NT2/D1 (cell line): ENCODE data around the gene DEXI.

ENCODE experiments used
- DNase-seq: peaks from one replicate; pipeline ENCODE4 v3.0.0-alpha.2; 2011; ENCODE audit warnings: low read depth, low spot score
- H3K27me3 ChIP-seq: 2 replicates; pipeline ENCODE4 v1.6.0; 2011; ENCODE audit warnings: mild to moderate bottlenecking; ENCODE audit not compliant: insufficient read length, insufficient read depth
- H3K36me3 ChIP-seq: 2 replicates; pipeline ENCODE4 v1.6.1; 2011; ENCODE audit warnings: mild to moderate bottlenecking, low read length, mixed read lengths; ENCODE audit not compliant: insufficient read depth, insufficient read length
- H3K4me1 ChIP-seq: 2 replicates; pipeline ENCODE4 v1.5.1; 2011; ENCODE audit not compliant: insufficient read depth, insufficient read length
- H3K4me3 ChIP-seq: 2 replicates; pipeline ENCODE4 v1.5.1; 2011; ENCODE audit warnings: low read depth; ENCODE audit not compliant: insufficient read length
- H3K9ac ChIP-seq: 2 replicates; pipeline ENCODE4 v1.6.0; 2011; ENCODE audit warnings: low read depth; ENCODE audit not compliant: insufficient read length
- H3K9me3 ChIP-seq: 2 replicates; pipeline ENCODE4 v1.5.1; 2011; ENCODE audit warnings: mild to moderate bottlenecking, low read length; ENCODE audit not compliant: insufficient read depth
- SUZ12 ChIP-seq: IDR thresholded peaks from 2 replicates; pipeline ENCODE4 v1.6.1; 2011; ENCODE audit not compliant: insufficient read length, insufficient read depth; ENCODE audit errors: extremely low read depth
- YY1 ChIP-seq: IDR thresholded peaks from 2 replicates; pipeline ENCODE4 v1.6.1; 2011; ENCODE audit not compliant: insufficient read length, insufficient read depth
- ZNF274 ChIP-seq: IDR thresholded peaks from 2 replicates; pipeline ENCODE4 v1.6.1; 2011; ENCODE audit warnings: mild to moderate bottlenecking, low read depth, low read length

Gene DEXI

DNA sequence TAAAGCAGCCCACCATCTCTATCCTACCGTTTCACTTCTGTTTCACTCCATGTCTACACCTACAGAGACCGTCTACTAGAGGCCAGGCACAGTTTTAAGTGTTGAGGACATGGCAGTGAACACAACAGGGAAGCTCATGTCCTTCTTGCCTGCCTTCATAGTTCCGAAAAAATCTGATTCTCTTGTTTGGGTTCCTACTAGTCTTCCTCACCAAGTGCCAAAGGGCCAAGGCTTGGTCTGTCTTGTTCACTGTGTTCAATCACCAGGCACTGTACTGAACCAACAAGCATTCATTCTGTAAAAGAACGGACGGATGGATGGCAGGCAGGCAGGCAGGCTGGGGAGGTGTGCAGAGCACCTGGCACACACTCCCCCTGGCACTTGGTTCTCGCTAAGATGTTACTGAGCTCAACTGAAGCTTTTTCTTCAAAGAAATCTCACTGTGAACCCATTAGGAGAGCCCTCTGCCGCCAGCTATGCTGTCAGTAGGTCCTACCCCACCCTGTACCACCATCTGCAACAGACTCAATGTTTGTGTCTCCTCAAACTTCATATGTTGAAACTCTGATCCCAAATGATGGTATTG, 2.5 kb downstream of the DEXI start:
- no peak overlapping the region for H3K9ac ChIP-seq
- peaks cover 6% of the 10 kb centered on the region for H3K4me1 ChIP-seq
- no peak for DNase-seq
- H3K9me3 ChIP-seq = no peaks in the 10 kb centered on the region
- peaks cover 15% of the 10 kb centered on the region for H3K27me3 ChIP-seq
- TF ChIP-seq SUZ12 (no peak), ZNF274 (no peak), YY1 (no peak)
- H3K36me3 ChIP-seq = peaks cover 49% of the 10 kb centered on the region
- H3K4me3 ChIP-seq = no peak overlapping the region

DNA sequence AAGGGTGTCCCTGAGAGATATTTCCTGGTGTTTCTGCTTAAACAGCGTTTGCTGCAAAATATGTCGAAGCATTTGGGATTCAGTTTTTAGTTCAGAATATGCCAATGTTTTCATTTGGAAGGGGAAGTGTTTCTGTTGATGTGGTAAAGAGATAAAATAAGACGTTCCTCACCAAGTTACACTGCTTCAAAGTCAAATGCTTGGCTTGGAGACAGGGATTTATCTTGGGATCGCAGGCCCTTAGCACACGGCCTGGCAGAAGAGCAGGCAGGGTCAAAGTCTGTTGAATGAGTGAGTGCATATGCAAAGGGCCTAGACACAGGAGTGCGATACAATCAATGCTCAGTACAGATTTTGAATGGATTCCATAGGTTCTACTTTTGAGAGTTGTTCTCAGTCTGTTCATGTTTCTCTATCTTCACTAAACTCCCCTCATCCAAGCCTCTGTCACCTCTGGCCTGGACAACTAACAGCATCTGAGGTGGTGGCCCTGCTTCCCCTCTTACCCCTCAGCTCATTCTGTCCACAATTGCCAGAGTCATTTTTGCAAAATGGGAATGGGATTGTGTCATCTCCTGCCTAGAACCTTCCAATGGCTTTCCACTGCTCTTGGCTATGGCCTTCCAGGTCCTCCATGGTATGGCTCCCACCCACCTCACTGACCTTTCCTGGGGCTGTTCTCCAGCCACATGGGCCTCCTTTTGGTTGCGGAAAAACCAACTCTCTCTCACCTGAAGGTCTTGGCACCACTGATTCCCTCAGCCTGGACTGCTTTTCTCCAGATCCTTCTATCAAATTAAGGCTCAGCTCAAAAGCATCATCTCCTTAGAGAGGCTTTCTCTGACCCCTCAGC, 3.2 kb downstream of the DEXI start:
- H3K4me1 ChIP-seq = peaks cover 6% of the 10 kb centered on the region
- peaks cover 15% of the 10 kb centered on the region for H3K27me3 ChIP-seq
- no peak overlapping the region for H3K4me3 ChIP-seq

DNA sequence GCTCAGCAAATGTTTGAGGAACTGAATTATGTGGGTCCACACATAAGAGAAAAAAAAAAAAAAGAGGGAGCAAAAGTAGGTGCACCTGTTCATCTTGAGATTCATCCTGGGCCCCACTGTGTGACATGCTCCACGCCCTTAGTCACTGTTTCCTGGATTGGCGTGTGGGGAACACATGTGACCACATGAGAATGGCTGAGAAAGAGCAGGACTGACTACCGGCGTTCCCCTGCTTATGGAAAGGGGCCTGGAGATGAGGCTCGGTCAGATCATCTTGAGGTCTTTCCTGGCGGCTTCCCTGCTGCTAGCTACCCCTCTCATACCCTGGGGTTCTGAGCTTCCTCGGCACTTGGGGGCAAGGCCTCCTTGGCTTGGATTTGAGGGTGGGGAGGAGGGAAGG, 3.9 kb downstream of the DEXI start:
- DNase-seq = no peak
- H3K9me3 ChIP-seq = no peaks in the 10 kb centered on the region
- no peak overlapping the region for H3K4me3 ChIP-seq
- H3K27me3 ChIP-seq = peaks cover 8% of the 10 kb centered on the region
- H3K36me3 ChIP-seq = peaks cover 61% of the 10 kb centered on the region
- H3K9ac ChIP-seq = no peak overlapping the region
- H3K4me1 ChIP-seq = peaks cover 6% of the 10 kb centered on the region
- TF ChIP-seq YY1 = no peak
- TF ChIP-seq ZNF274 = no peak
- no peak for TF ChIP-seq SUZ12

More for the DNA sequence above, 3.2 kb downstream of the DEXI start:
- DNase-seq = no peak
- Histone ChIP-seq H3K9me3 (no peaks in the 10 kb centered on the region), H3K9ac (no peak overlapping the region), H3K36me3 (peaks cover 54% of the 10 kb centered on the region)
- TF ChIP-seq SUZ12 (no peak), YY1 (no peak), ZNF274 (no peak)

DNA sequence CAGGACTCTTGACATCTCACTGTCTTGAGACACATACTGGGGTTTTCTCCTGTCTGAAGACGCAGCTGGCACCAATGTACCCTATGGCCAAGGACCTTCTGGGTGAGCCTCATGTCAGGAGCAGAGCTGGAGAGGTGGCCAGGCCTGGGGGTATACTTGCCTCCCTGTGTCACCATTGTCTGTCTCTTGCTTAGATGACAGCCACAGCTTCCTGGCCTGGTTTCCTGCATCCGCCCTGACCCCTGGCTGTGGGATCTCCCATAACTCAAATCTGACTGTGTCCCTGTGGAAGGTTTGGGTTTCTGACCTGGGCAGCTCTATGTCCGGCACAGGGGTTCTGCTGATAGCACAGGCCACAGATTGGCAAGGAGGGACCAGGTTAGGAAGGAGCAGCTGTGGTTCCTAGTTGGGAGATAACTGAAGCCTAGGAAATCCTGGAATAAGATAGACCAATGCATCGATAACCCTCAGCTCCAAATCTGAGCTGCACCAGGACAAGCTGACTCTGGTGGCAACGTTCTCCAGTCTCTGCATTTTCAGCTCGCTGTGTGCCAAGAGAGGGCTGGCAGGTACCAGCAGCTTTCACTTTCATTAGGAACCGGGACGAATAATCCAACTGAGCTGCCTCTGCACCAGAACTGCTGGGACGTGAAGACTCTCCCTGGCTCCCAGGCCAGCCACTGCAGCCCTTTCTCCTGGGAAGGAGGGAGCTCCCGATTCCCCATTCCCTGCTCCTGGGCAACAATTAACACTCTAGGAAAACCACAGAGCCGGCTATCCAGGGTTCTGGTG, 5.0 kb downstream of the DEXI start:
- TF ChIP-seq SUZ12 (no peak), YY1 (no peak), ZNF274 (no peak)

DNA sequence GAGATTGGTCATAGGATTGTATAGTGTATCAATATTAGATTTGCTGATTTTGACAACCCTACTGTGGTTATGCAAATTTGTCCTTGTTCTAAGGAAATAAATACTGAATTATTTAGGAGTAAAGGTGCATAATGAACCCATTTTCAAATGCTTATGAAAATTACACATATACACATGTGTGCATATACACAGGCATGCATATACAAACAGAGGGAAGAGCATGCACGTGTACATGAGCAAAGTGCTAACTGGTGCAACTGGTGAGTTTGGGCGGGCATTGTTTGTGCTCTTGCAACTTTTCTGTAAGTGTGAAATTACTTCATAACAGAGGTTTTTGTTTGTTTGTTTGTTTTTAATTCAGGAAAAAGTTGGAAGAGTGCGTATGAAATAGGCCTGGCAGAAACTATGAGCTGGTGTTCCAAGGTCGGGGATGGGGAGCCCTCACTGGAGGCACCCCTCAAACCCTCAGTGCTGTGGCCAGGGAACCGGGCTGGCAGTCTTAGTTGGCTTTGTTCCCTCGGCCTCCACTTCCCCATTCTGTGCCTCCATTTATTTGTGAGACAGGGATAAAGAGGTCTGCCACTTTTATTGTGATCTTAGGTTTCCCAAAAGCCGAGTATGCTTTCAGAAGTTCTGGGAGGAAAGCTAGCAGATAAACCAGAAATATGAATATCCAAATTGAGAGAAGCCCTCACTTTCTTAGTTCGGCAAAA, 5.8 kb downstream of the DEXI start:
- no peak overlapping the region for H3K4me3 ChIP-seq
- no peak for TF ChIP-seq ZNF274
- peaks cover 6% of the 10 kb centered on the region for H3K4me1 ChIP-seq
- DNase-seq = no peak
- H3K27me3 ChIP-seq = peaks cover 3% of the 10 kb centered on the region
- H3K9ac ChIP-seq = no peak overlapping the region
- peaks cover 69% of the 10 kb centered on the region for H3K36me3 ChIP-seq
- H3K9me3 ChIP-seq = no peaks in the 10 kb centered on the region

More for the DNA sequence above, 5.0 kb downstream of the DEXI start:
- Histone ChIP-seq H3K9me3 (no peaks in the 10 kb centered on the region), H3K9ac (no peak overlapping the region), H3K4me1 (peaks cover 6% of the 10 kb centered on the region), H3K36me3 (peaks cover 64% of the 10 kb centered on the region), H3K4me3 (no peak overlapping the region), H3K27me3 (peaks cover 4% of the 10 kb centered on the region)
- DNase-seq = no peak

DNA sequence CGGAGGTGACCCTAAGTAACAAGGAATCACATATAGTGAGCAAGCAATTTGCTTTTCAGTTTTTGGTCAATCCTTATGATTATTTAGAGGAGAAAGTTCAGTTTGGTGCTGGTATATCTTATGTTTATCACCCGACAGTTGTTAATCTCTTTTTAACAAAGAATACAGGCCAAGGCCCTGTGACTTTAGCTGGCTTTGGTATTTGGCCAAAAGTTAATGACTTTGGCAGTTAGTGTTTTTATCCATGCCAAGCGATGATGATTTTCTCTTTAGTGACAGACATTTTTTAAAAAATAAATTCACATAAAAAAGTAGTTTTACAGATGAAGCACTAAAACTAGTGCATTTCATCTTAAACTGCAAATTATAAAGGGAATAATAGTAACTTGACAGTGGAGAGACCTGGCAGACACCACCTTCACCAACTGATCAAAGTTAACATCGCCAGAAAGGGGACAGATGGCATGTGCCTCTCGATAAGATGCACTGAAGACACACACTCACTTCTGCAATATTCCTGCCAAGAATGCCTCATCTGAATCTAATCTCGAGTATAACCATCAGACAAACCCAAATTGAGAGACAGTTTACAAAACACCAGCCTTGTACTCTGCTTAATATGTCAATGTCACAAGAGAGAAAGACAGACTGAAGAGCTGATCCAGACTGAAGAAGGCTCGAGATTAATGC, 6.9 kb downstream of the DEXI start:
- no peak for DNase-seq
- Histone ChIP-seq H3K36me3 (peaks cover 69% of the 10 kb centered on the region), H3K4me1 (peaks cover 4% of the 10 kb centered on the region), H3K9ac (no peak overlapping the region), H3K9me3 (no peaks in the 10 kb centered on the region), H3K4me3 (no peak overlapping the region), H3K27me3 (no peaks in the 10 kb centered on the region)
- TF ChIP-seq SUZ12 = no peak
